Ishikawa (cell line): ENCODE measurements around the gene ZNF764.

Source experiments
- CEBPB ChIP-seq: IDR thresholded peaks from 2 replicates; pipeline ENCODE4 v1.6.1; 2012
- CREB1 ChIP-seq: IDR thresholded peaks from 2 replicates; pipeline ENCODE4 v1.6.1; 2012; ENCODE audit warnings: low read depth
- EGR1 ChIP-seq: IDR thresholded peaks from 2 replicates; pipeline ENCODE4 v1.6.1; 2012
- EP300 ChIP-seq: IDR thresholded peaks from 2 replicates; pipeline ENCODE4 v1.6.1; 2012; ENCODE audit warnings: borderline replicate concordance
- FOXM1 ChIP-seq: IDR thresholded peaks from 2 replicates; pipeline ENCODE4 v1.6.1; 2012; ENCODE audit warnings: low read depth, borderline replicate concordance
- MAX ChIP-seq: IDR thresholded peaks from 2 replicates; pipeline ENCODE4 v1.6.1; 2012
- NFIC ChIP-seq: IDR thresholded peaks from 2 replicates; pipeline ENCODE4 v1.6.1; 2012
- RAD21 ChIP-seq: IDR thresholded peaks from 2 replicates; pipeline ENCODE4 v1.6.1; 2012; ENCODE audit warnings: low read depth
- TAF1 ChIP-seq: IDR thresholded peaks from 2 replicates; pipeline ENCODE4 v1.6.1; 2012; ENCODE audit warnings: low read depth, mild to moderate bottlenecking
- TCF12 ChIP-seq: IDR thresholded peaks from 2 replicates; pipeline ENCODE4 v1.6.1; 2012; ENCODE audit warnings: low read depth
- TEAD4 ChIP-seq: IDR thresholded peaks from 2 replicates; pipeline ENCODE4 v1.6.1; 2012
- YY1 ChIP-seq: IDR thresholded peaks from 2 replicates; pipeline ENCODE4 v1.6.1; 2012; ENCODE audit warnings: low read depth
- ZBTB7A ChIP-seq: IDR thresholded peaks from 2 replicates; pipeline ENCODE4 v1.6.1; 2012; ENCODE audit warnings: low read depth
- TF ChIP-seq, protein P1 (sequence below): IDR thresholded peaks from 2 replicates; pipeline ENCODE4 v1.6.1; 2012
- TF ChIP-seq, protein P2 (sequence below): IDR thresholded peaks from 2 replicates; pipeline ENCODE4 v1.6.1; 2012; ENCODE audit warnings: low read depth, mild to moderate bottlenecking

The ZNF764 gene

GRCh38 chr16:30535777-30536190 is 22.4 kb downstream of the ZNF764 start:
- 0 out of 2 replicates have a peak, but pooled peaks have one; percentile 14 for TF ChIP-seq RAD21
- no peak for TF ChIP-seq NFIC

GRCh38 chr16:30535106-30535776 is 22.9 kb downstream of the ZNF764 start:
- TF ChIP-seq YY1 = no peak
- TF ChIP-seq, protein P1, sequence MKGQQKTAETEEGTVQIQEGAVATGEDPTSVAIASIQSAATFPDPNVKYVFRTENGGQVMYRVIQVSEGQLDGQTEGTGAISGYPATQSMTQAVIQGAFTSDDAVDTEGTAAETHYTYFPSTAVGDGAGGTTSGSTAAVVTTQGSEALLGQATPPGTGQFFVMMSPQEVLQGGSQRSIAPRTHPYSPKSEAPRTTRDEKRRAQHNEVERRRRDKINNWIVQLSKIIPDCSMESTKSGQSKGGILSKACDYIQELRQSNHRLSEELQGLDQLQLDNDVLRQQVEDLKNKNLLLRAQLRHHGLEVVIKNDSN = no peak
- TF ChIP-seq TCF12 = no peak
- TF ChIP-seq MAX = peak; percentile 88

DNA sequence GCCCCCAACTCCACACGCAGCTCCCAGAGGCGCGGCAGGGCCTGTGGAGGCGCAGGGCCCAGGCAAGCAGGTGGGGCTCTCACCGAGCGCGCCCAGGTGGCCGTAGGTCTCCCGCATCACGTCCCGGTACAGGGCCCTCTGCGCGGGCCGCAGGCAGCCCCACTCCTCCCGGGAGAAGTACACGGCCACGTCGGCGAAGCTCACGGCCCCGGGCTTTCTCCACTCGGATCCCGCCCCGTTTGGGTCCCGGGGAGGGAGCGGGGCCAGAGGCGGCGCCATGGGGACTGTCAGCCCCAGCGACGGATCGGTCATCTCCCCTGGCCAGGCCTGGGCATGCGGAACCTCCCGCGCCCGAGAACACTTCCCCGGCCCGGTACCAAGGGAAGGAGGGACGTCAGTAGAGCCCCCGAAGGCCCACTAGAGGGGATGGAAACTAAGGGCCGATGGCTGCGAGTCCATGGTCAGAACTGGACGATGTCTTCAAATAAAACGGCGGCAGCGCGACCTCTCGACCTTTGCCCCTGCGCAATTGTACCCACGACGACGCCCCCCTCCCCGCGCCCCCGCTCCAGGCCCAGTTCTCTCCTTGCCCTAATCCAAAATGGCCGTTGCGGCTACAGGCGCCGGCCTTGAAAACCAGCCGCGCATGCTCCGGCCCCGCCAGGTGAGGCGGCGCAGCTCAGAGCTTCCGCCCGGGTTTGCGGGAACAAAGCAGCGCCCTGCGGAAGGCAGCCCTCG is 23.6 kb downstream of the ZNF764 start, which contains the start of gene ZNF747:
Gene ZNF747, minus strand, starts transcription at position 491 of the 738 bp plus-strand sequence. Its CDS starts 179 bp downstream, at position 312.
- TF ChIP-seq CREB1 = no peak; the same call in 1 of the 2 replicates
- peak; percentile 6; the same call in 1 of the 2 replicates for TF ChIP-seq CEBPB
- peak; percentile 96 for TF ChIP-seq EGR1
- no peak for TF ChIP-seq EP300
- TF ChIP-seq, protein P2, sequence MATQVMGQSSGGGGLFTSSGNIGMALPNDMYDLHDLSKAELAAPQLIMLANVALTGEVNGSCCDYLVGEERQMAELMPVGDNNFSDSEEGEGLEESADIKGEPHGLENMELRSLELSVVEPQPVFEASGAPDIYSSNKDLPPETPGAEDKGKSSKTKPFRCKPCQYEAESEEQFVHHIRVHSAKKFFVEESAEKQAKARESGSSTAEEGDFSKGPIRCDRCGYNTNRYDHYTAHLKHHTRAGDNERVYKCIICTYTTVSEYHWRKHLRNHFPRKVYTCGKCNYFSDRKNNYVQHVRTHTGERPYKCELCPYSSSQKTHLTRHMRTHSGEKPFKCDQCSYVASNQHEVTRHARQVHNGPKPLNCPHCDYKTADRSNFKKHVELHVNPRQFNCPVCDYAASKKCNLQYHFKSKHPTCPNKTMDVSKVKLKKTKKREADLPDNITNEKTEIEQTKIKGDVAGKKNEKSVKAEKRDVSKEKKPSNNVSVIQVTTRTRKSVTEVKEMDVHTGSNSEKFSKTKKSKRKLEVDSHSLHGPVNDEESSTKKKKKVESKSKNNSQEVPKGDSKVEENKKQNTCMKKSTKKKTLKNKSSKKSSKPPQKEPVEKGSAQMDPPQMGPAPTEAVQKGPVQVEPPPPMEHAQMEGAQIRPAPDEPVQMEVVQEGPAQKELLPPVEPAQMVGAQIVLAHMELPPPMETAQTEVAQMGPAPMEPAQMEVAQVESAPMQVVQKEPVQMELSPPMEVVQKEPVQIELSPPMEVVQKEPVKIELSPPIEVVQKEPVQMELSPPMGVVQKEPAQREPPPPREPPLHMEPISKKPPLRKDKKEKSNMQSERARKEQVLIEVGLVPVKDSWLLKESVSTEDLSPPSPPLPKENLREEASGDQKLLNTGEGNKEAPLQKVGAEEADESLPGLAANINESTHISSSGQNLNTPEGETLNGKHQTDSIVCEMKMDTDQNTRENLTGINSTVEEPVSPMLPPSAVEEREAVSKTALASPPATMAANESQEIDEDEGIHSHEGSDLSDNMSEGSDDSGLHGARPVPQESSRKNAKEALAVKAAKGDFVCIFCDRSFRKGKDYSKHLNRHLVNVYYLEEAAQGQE = no peak
- TF ChIP-seq TCF12 = peak; percentile 67; the same call in 1 of the 2 replicates
- TF ChIP-seq TAF1 = peak; percentile 76
- TF ChIP-seq, protein P1 = no peak; the same call in 1 of the 2 replicates
- TF ChIP-seq ZBTB7A = peak; percentile 95
- no peak; the same call in none of the 2 replicates for TF ChIP-seq MAX
- TF ChIP-seq TEAD4 = 0 out of 2 replicates have a peak, but pooled peaks have one; percentile 22
- TF ChIP-seq YY1 = peak; percentile 99
- no peak for TF ChIP-seq FOXM1
- TF ChIP-seq NFIC = peak; percentile 18; the same call in 1 of the 2 replicates
- TF ChIP-seq RAD21 = no peak

- TF ChIP-seq NFIC = no peak
- TF ChIP-seq, protein P2 = no peak
- no peak for TF ChIP-seq TCF12
- TF ChIP-seq CREB1 = no peak
- no peak for TF ChIP-seq EP300
Measured at GRCh38 chr16:30533748-30534367, 24.3 kb downstream of the ZNF764 start.

DNA sequence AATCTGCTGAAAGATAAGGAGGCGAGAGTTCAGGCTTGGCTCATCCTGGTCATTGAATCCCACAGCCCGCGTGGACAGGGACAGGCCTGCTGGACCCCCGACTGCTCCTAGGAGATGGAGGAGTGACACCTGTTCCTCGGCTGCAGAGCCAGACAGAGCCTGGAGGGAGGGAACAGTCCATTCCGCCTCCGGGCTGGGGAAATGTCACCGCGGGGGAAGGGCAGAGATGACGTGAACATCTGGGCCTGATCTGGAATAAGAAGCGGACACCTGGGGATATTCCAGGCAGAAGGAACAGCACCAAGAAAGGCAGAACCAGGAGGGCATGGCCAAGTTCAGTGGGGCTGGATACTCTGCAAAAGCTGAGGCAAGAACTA is 25.0 kb downstream of the ZNF764 start:
- TF ChIP-seq, protein P1 = no peak
- TF ChIP-seq FOXM1 (no peak), MAX (no peak), ZBTB7A (no peak), CEBPB (no peak), TAF1 (no peak), RAD21 (no peak), NFIC (no peak), TCF12 (no peak), CREB1 (no peak), EP300 (no peak), YY1 (no peak), EGR1 (no peak), TEAD4 (no peak)
- TF ChIP-seq, protein P2 = no peak
